HepG2 (cell line): ENCODE results near the gene LIMCH1. TPM values are rescaled to one million over a fixed set of nuclear protein-coding genes. Genes with fewer than 3 reads are reported as not detected.

ENCODE experiments used
- ATAC-seq: fragments of 200-7000 bp; cut with Tn5 transposase; 3 replicates; pipeline ENCODE4 v1.9.1; 2020; ENCODE audit warnings: mild to moderate bottlenecking, moderate library complexity
- BruUV-seq: library from RNA; stranded (reverse); fragments of 400-500 nt; replicated peaks from 2 replicates; lab custom pipeline; 2021; lab: Mats Ljungman, UMichigan
- CTCF ChIA-PET: fragments of 300-600 bp; formaldehyde crosslinking; extraction: SDS; loops from one replicate; lab custom pipeline; 2021; ENCODE audit warnings: low total read pairs, inconsistent platforms, low intra/inter-chr PET ratio; lab: Yijun Ruan, JAX
- POLR2A ChIA-PET: fragments of 350-600 bp; sonication (Branson Sonifier 250); formaldehyde crosslinking; loops from one replicate; lab custom pipeline; 2020; ENCODE audit warnings: antibody characterized with exemption, inconsistent platforms; lab: Yijun Ruan, JAX
- DNase-seq: peaks from one replicate; pipeline ENCODE4 v3.0.0-alpha.2; 2015; ENCODE audit warnings: low spot score
- FAIRE-seq: peaks from 3 replicates; lab custom pipeline; 2011; peaks lifted over from hg19 to GRCh38; lab: Jason Lieb, UNC
- H2AFZ ChIP-seq: one replicate; pipeline ENCODE4 v1.6.1; 2011; ENCODE audit warnings: low read length, inconsistent platforms
- H3K27ac ChIP-seq: fragments of 300-600 bp; 3 replicates; pipeline ENCODE4 v1.8.0; 2011; ENCODE audit warnings: mixed run types, mild to moderate bottlenecking, mixed read lengths, low read length, inconsistent platforms; ENCODE audit not compliant: insufficient read depth; ENCODE audit errors: extremely low read length
- H3K27me3 ChIP-seq, 2 experiments: fragments of 200-600 bp in 1 of 2; 2 replicates in 1 of 2; 3 replicates in 1 of 2; pipeline versions ENCODE4 v1.6.0 to v1.8.0; 2011; ENCODE audit warnings: low read length in 2 of 2, mild to moderate bottlenecking in 2 of 2, moderate library complexity in 2 of 2, inconsistent platforms in 1 of 2; ENCODE audit not compliant: insufficient read depth in 2 of 2, control insufficient read depth in 1 of 2
- H3K36me3 ChIP-seq, 2 experiments: fragments of 200-600 bp in 1 of 2; replicated peaks in 1 of 2; 2 replicates in 1 of 2; 3 replicates in 1 of 2; pipeline versions ENCODE4 v1.5.1 to v1.8.0; 2011; ENCODE audit warnings: low read length in 2 of 2, inconsistent platforms in 1 of 2; ENCODE audit not compliant: insufficient read depth in 2 of 2, control insufficient read depth in 1 of 2
- H3K4me1 ChIP-seq: 2 replicates; pipeline ENCODE4 v1.5.1; 2012; ENCODE audit warnings: low read length, inconsistent platforms; ENCODE audit not compliant: insufficient read depth
- H3K4me2 ChIP-seq: 2 replicates; pipeline ENCODE4 v1.6.0; 2011; ENCODE audit warnings: low read depth, low read length, inconsistent platforms
- H3K4me3 ChIP-seq, 3 experiments: fragments of 200-600 bp in 1 of 3; sonication (generic), shearing (Covaris generic) in 1 of 3; replicated peaks in 1 of 3; 2 replicates each; pipeline ENCODE4 v1.5.1; 2011 to 2016; ENCODE audit warnings: low read length in 3 of 3, inconsistent platforms in 2 of 3, low read depth in 2 of 3, mild to moderate bottlenecking in 2 of 3, control low read depth in 1 of 3, mixed read lengths in 1 of 3; ENCODE audit not compliant: insufficient read depth in 1 of 3
- H3K79me2 ChIP-seq: one replicate; pipeline ENCODE4 v1.6.1; 2011; ENCODE audit warnings: low read length, inconsistent platforms; ENCODE audit not compliant: insufficient read depth
- H3K9ac ChIP-seq: 2 replicates; pipeline ENCODE4 v1.6.0; 2011; ENCODE audit warnings: mild to moderate bottlenecking, low read depth, low read length, inconsistent platforms; ENCODE audit not compliant: insufficient read depth
- H3K9me3 ChIP-seq: 2 replicates; pipeline ENCODE4 v1.5.1; 2012; ENCODE audit warnings: mild to moderate bottlenecking, low read length
- H4K20me1 ChIP-seq: 2 replicates; pipeline ENCODE4 v1.6.0; 2011; ENCODE audit warnings: inconsistent platforms, mild to moderate bottlenecking, low read length, moderate library complexity; ENCODE audit not compliant: insufficient read depth
- NFYC ChIP-seq: IDR thresholded peaks from 2 replicates; pipeline ENCODE4 v1.6.1; 2016; ENCODE audit warnings: missing genetic modification reagents, missing compliant biosample characterization
- SYNCRIP ChIP-seq: fragments of 200-400 bp; formaldehyde crosslinking; IDR thresholded peaks from 2 replicates; pipeline ENCODE4 v1.6.1; 2018; ENCODE audit warnings: mild to moderate bottlenecking, low read depth, low read length; ENCODE audit not compliant: insufficient read depth
- ZNF207 ChIP-seq: fragments of 450-650 bp; IDR thresholded peaks from 2 replicates; pipeline ENCODE4 v1.6.1; 2016; ENCODE audit warnings: antibody characterized with exemption, borderline replicate concordance
- ZNF780A ChIP-seq: sonication (generic); formaldehyde crosslinking; IDR thresholded peaks from 2 replicates; pipeline ENCODE4 v1.8.0; 2022; ENCODE audit warnings: mild to moderate bottlenecking, missing genetic modification reagents, moderate library complexity
- WGBS: methylation state at CpG from one replicate; pipeline ENCODE4 v1.1.6; 2017; ENCODE audit warnings: low lambda C conversion rate; 5-methylcytosine and 5-hydroxymethylcytosine counted together
- in situ Hi-C: cut with HindIII; loops from 2 replicates; pipeline ENCODE4 v1.10.0; 2017; ENCODE audit warnings: low pct_unique_long_range_greater_than_20kb; ENCODE audit not compliant: extremely low pct_ligation_motif_present
- intact Hi-C: fragments of 100-400 bp; cut with micrococcal nuclease; formaldehyde crosslinking; loops from one replicate; pipeline ENCODE4 v1.10.0; 2022; ENCODE audit not compliant: unreplicated experiment
- polyA plus RNA-seq, 8 experiments: library from polyadenylated mRNA; depleted of rRNA in 3 of 8; stranded (reverse) in 7 of 8; unstranded in 1 of 8; fragments of >200 nt; fragmentation: Illumina TruSeq in 4 of 8; extraction: Trizol in 4 of 8; gene quantifications; 2 replicates each; pipeline versions ENCODE4 v1.2.1 to v1.2.3, GENCODE V29; 2011 to 2016; ENCODE audit warnings: low read depth in 4 of 8, missing spikeins in 1 of 8, mixed read lengths in 1 of 8; ENCODE audit not compliant: insufficient read depth in 1 of 8
- total RNA-seq, 5 experiments: library from RNA; depleted of rRNA; stranded (reverse); fragments of >200 nt; fragmentation: Illumina TruSeq; extraction: Trizol; gene quantifications; 2 replicates each; pipeline ENCODE4 v1.2.3, GENCODE V29; 2016; ENCODE audit warnings: low read depth in 1 of 5
- TF ChIP-seq, protein P1 (sequence below): sonication (generic); formaldehyde crosslinking; IDR thresholded peaks from 2 replicates; pipeline ENCODE4 v1.9.0; 2021; ENCODE audit warnings: mild to moderate bottlenecking, missing genetic modification reagents

The LIMCH1 gene
- total and polyA plus RNA-seq, 2 of the 13 experiments (the other 11 are each of a cell fraction or from before 2014, with no cell fraction given): 0.04 TPM; not detected in 1

DNA sequence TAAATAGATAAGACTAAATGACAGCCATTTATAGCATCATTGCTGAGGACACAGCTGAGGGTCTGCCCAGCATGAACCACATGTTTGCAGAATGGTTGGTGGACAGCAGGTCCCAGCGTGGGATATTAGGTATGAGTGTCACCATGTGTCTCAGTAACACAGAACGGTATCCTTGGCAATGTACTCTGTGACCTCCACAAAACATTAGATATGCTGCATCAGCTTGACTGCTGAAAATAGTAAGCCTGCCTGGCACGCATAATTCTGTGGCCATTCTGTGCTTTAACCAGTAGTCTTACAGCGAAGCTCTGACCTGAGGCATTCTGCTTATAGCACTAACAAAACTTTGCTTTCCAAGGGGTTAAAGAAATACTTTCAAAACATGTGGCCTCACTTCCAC is 32.0 kb downstream of the LIMCH1 start (continued):
- TF ChIP-seq, protein P1, sequence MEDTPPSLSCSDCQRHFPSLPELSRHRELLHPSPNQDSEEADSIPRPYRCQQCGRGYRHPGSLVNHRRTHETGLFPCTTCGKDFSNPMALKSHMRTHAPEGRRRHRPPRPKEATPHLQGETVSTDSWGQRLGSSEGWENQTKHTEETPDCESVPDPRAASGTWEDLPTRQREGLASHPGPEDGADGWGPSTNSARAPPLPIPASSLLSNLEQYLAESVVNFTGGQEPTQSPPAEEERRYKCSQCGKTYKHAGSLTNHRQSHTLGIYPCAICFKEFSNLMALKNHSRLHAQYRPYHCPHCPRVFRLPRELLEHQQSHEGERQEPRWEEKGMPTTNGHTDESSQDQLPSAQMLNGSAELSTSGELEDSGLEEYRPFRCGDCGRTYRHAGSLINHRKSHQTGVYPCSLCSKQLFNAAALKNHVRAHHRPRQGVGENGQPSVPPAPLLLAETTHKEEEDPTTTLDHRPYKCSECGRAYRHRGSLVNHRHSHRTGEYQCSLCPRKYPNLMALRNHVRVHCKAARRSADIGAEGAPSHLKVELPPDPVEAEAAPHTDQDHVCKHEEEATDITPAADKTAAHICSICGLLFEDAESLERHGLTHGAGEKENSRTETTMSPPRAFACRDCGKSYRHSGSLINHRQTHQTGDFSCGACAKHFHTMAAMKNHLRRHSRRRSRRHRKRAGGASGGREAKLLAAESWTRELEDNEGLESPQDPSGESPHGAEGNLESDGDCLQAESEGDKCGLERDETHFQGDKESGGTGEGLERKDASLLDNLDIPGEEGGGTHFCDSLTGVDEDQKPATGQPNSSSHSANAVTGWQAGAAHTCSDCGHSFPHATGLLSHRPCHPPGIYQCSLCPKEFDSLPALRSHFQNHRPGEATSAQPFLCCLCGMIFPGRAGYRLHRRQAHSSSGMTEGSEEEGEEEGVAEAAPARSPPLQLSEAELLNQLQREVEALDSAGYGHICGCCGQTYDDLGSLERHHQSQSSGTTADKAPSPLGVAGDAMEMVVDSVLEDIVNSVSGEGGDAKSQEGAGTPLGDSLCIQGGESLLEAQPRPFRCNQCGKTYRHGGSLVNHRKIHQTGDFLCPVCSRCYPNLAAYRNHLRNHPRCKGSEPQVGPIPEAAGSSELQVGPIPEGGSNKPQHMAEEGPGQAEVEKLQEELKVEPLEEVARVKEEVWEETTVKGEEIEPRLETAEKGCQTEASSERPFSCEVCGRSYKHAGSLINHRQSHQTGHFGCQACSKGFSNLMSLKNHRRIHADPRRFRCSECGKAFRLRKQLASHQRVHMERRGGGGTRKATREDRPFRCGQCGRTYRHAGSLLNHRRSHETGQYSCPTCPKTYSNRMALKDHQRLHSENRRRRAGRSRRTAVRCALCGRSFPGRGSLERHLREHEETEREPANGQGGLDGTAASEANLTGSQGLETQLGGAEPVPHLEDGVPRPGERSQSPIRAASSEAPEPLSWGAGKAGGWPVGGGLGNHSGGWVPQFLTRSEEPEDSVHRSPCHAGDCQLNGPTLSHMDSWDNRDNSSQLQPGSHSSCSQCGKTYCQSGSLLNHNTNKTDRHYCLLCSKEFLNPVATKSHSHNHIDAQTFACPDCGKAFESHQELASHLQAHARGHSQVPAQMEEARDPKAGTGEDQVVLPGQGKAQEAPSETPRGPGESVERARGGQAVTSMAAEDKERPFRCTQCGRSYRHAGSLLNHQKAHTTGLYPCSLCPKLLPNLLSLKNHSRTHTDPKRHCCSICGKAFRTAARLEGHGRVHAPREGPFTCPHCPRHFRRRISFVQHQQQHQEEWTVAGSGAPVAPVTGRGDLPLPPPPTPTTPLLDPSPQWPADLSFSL (CRISPR knock-in tag): no peak
- no peak for TF ChIP-seq SYNCRIP

DNA sequence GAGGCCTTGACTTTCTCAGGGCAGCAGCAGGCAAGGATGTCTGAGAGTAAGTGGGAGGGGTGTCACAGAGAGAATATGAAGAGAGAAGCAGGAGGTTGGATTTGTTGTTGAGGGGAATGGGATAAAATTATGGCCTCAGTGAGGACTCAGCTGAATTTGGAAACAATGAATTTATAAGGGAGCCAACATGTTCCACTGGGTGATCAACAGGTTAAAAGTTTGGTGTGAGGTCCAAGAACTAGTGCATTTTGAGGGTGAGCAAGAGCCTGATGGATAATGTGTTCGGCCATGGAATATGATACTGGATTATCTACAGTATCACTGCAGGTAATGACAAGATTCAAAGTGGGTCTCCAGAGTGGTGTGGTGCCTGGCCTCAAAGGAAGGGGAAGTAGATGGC is 33.5 kb downstream of the LIMCH1 start:
- peaks cover 0 to 3% of the 10 kb centered on the region in 2 experiments; a peak in 2 of 5 replicates for H3K27me3 ChIP-seq
- no peaks in the 10 kb centered on the region for H4K20me1 ChIP-seq
- no peaks in the 10 kb centered on the region for H3K79me2 ChIP-seq
- no peaks in the 10 kb centered on the region for H3K4me1 ChIP-seq
- no peak overlapping the region for H3K27ac ChIP-seq
- H3K36me3 ChIP-seq: no peaks in the 10 kb centered on the region
- FAIRE-seq: no peak
- no peak overlapping the region for H3K4me3 ChIP-seq
- H2AFZ ChIP-seq: no peak overlapping the region
- BruUV-seq: no TSS peak
- H3K9me3 ChIP-seq: no peaks in the 10 kb centered on the region
- ATAC-seq: no peak
- in situ Hi-C loops (no loop called here), intact Hi-C loops (no loop called here)
- H3K9ac ChIP-seq: no peak overlapping the region
- POLR2A ChIA-PET: no interaction called here
- 0% methylated on average over 1 of the region's 1 CpG for WGBS
- H3K4me2 ChIP-seq: no peak overlapping the region
- DNase-seq: no peak
- CTCF ChIA-PET: no interaction called here
- no peak for TF ChIP-seq ZNF207
- no peak for TF ChIP-seq ZNF780A
- no peak for TF ChIP-seq NFYC
- TF ChIP-seq, all 625 proteins: peak for 0
